OCI-LY7 (cell line): Measurements from ENCODE around the gene WT1. TPM values are rescaled to one million over a fixed set of nuclear protein-coding genes. Genes with fewer than 3 reads are reported as not detected.

Experiments used
- BruUV-seq: library from RNA; stranded (reverse); fragments of 400-500 nt; replicated peaks from 2 replicates; lab custom pipeline; 2021; lab: Mats Ljungman, UMichigan
- CTCF ChIA-PET: fragments of 300-600 bp; sonication (Branson Sonifier 250); formaldehyde crosslinking; loops from one replicate; lab custom pipeline; 2022; ENCODE audit warnings: antibody characterized with exemption; ENCODE audit not compliant: unreplicated experiment; lab: Charles Lee
- POLR2A ChIA-PET: fragments of 300-600 bp; sonication (Branson Sonifier 250); formaldehyde crosslinking; loops from one replicate; lab custom pipeline; 2022; ENCODE audit warnings: antibody characterized with exemption; lab: Charles Lee
- DNase-seq: peaks from one replicate; pipeline ENCODE4 v3.0.0-alpha.2; 2015; ENCODE audit warnings: low spot score
- H2AFZ ChIP-seq: fragments of 200-600 bp; sonication (generic), shearing (Covaris generic); 2 replicates; pipeline ENCODE4 v1.6.1; 2014; ENCODE audit warnings: mild to moderate bottlenecking, antibody characterized with exemption, low read length, moderate library complexity
- H3K27ac ChIP-seq: fragments of 200-600 bp; sonication (generic); 2 replicates; pipeline ENCODE4 v1.5.1; 2014; ENCODE audit warnings: mixed run types, low read depth, mild to moderate bottlenecking, moderate library complexity, low read length, inconsistent platforms; ENCODE audit not compliant: poor library complexity, severe bottlenecking
- H3K36me3 ChIP-seq: fragments of 200-600 bp; sonication (generic); 2 replicates; pipeline ENCODE4 v1.6.1; 2014; ENCODE audit warnings: mild to moderate bottlenecking, antibody characterized with exemption, low read length, moderate library complexity, mixed read lengths; ENCODE audit not compliant: insufficient read depth
- H3K4me1 ChIP-seq: fragments of 200-600 bp; sonication (generic); 2 replicates; pipeline ENCODE4 v1.5.1; 2014; ENCODE audit warnings: mild to moderate bottlenecking, low read length; ENCODE audit not compliant: insufficient read depth, poor library complexity, severe bottlenecking
- H3K4me2 ChIP-seq: fragments of 200-600 bp; sonication (generic); 2 replicates; pipeline ENCODE4 v1.6.1; 2014; ENCODE audit warnings: mild to moderate bottlenecking, low read length
- H3K4me3 ChIP-seq: fragments of 200-600 bp; sonication (generic); 2 replicates; pipeline ENCODE4 v1.5.1; 2014; ENCODE audit warnings: mild to moderate bottlenecking, low read depth, low read length; ENCODE audit not compliant: poor library complexity, severe bottlenecking
- H3K79me2 ChIP-seq: fragments of 200-600 bp; sonication (generic); 2 replicates; pipeline ENCODE4 v1.6.1; 2016; ENCODE audit warnings: low read depth, mild to moderate bottlenecking, low read length, moderate library complexity, mixed read lengths; ENCODE audit not compliant: insufficient read depth
- H3K9me2 ChIP-seq: fragments of 200-600 bp; sonication (generic); 2 replicates; pipeline ENCODE4 v1.6.1; 2016; ENCODE audit warnings: mild to moderate bottlenecking, low read length, mixed read lengths; ENCODE audit not compliant: insufficient read depth
- H3K9me3 ChIP-seq: fragments of 200-600 bp; sonication (generic); 2 replicates; pipeline ENCODE4 v1.6.1; 2014; ENCODE audit warnings: mild to moderate bottlenecking, mixed run types, low read length, mixed read lengths
- H4K20me1 ChIP-seq: fragments of 200-600 bp; sonication (generic); 2 replicates; pipeline ENCODE4 v1.6.1; 2014; ENCODE audit warnings: mild to moderate bottlenecking, antibody characterized with exemption, low read length, moderate library complexity, mixed read lengths; ENCODE audit not compliant: insufficient read depth
- CTCF ChIP-seq: fragments of 200-600 bp; sonication (generic); conservative IDR thresholded peaks from 2 replicates; pipeline ENCODE4 v1.5.1; 2014; ENCODE audit warnings: mild to moderate bottlenecking, antibody characterized with exemption, low read length, moderate library complexity, mixed read lengths
- EZH2phosphoT487 ChIP-seq: fragments of 200-600 bp; sonication (generic); IDR thresholded peaks from 2 replicates; pipeline ENCODE4 v1.6.1; 2018; ENCODE audit warnings: low read depth, borderline replicate concordance, mild to moderate bottlenecking, mixed run types, antibody characterized with exemption, low read length, moderate library complexity, mixed read lengths
- intact Hi-C: fragments of 100-400 bp; cut with micrococcal nuclease; formaldehyde crosslinking; loops from one replicate; pipeline ENCODE4 v1.10.0; 2022; ENCODE audit not compliant: unreplicated experiment
- total RNA-seq, 2 experiments: library from RNA; depleted of rRNA in 1 of 2; stranded (reverse); fragments of >200 nt in 1 of 2; shearing (Covaris generic) in 1 of 2; gene quantifications; 2 replicates each; pipeline ENCODE4 v1.2.3, GENCODE V29; 2014 to 2022

The WT1 gene
- total RNA-seq, 2 experiments from 2014 or later, result not detected

GRCh38 chr11:32438866-32439489, 3.6 kb upstream of the WT1 start:
- no peak for DNase-seq
- Histone ChIP-seq H3K4me1 (no peaks in the 10 kb centered on the region), H3K4me3 (no peak overlapping the region), H3K36me3 (no peaks in the 10 kb centered on the region), H2AFZ (no peak overlapping the region), H3K9me3 (no peaks in the 10 kb centered on the region), H3K79me2 (no peaks in the 10 kb centered on the region), H3K4me2 (no peak overlapping the region), H4K20me1 (no peaks in the 10 kb centered on the region), H3K9me2 (no peaks in the 10 kb centered on the region), H3K27ac (no peak overlapping the region)
- CTCF ChIA-PET, result no interaction called here
- TF ChIP-seq CTCF, result no peak
- TF ChIP-seq EZH2phosphoT487, result no peak
- POLR2A ChIA-PET, result no interaction called here
- intact Hi-C loops, result no loop called here
- no TSS peak for BruUV-seq

DNA sequence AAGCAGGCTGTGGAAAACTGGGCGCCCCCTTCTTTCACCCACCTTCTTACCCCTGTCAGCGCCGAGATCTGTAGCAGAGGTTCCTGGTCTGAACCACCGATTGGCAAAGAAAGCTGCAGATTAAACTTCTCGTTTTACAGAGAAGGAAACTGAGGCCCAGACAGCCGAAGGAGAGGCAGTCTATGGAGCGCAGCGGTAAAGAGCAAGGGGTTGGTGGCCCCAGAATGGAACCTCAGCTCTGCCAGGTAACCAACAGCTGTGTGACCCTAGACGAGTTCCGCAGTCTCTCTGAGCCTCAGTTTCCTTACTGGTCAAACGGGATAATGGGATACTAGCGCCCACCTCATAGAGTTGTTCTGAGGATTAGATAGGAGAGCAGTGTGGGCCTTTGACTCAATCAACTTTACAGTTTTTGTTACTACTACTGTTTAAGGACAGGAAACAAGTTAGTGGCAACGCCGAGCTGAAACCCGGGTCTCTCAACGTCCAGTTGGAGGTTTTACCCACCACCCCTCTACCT, 3.1 kb upstream of the WT1 start:
- no TSS peak for BruUV-seq
- no peak for DNase-seq
- no peaks in the 10 kb centered on the region for H3K79me2 ChIP-seq
- no peaks in the 10 kb centered on the region for H3K9me3 ChIP-seq
- no peaks in the 10 kb centered on the region for H4K20me1 ChIP-seq
- POLR2A ChIA-PET, result no interaction called here
- intact Hi-C loops, result no loop called here
- H3K36me3 ChIP-seq, result no peaks in the 10 kb centered on the region
- H3K27ac ChIP-seq, result no peak overlapping the region
- no peaks in the 10 kb centered on the region for H3K9me2 ChIP-seq
- H3K4me3 ChIP-seq, result no peak overlapping the region
- no peaks in the 10 kb centered on the region for H3K4me1 ChIP-seq
- TF ChIP-seq EZH2phosphoT487 (no peak), CTCF (no peak)
- no peak overlapping the region for H3K4me2 ChIP-seq
- no peak overlapping the region for H2AFZ ChIP-seq
- CTCF ChIA-PET, result no interaction called here
